ENCODE measurements around the gene UTP4.
"Not testable (repeated sequence)": the region's sequence is repeated elsewhere in the genome, so short reads cannot be mapped to it uniquely, and the experiment has no call there.

The UTP4 gene

GRCh38 chr16:69131839-69132423, 518 bp upstream of the UTP4 start:
- peak; percentile 32 to 52 for ATAC-seq

GRCh38 chr16:69133373-69133954, 1.0 kb downstream of the UTP4 start:
- peak in 1 of 2 donors; percentile 13 for ATAC-seq

GRCh38 chr16:69138608-69139007, 6.2 kb downstream of the UTP4 start:
- no peak for ATAC-seq

- ATAC-seq, result not testable (repeated sequence)
These were observed 7.0 kb downstream of the UTP4 start for GRCh38 chr16:69139464-69139863.

GRCh38 chr16:69141014-69141413, 8.6 kb downstream of the UTP4 start:
- no peak for ATAC-seq

GRCh38 chr16:69141936-69142335, 9.5 kb downstream of the UTP4 start:
- no peak for ATAC-seq

GRCh38 chr16:69143116-69143515, 10.7 kb downstream of the UTP4 start:
- ATAC-seq, result no peak

GRCh38 chr16:69145658-69146057, 13.2 kb downstream of the UTP4 start:
- no peak for ATAC-seq

- ATAC-seq, result not testable (repeated sequence)
These were observed 17.2 kb downstream of the UTP4 start for GRCh38 chr16:69149621-69150020.

GRCh38 chr16:69150146-69150865, 17.9 kb downstream of the UTP4 start:
- ATAC-seq, result peak; percentile 55 to 74

- ATAC-seq, result no peak
These were observed 24.7 kb downstream of the UTP4 start for GRCh38 chr16:69157196-69157595.

- no peak for ATAC-seq
These were observed 27.7 kb downstream of the UTP4 start for GRCh38 chr16:69160192-69160591.

- no peak for ATAC-seq
These were observed 33.1 kb downstream of the UTP4 start for GRCh38 chr16:69165584-69165983.

GRCh38 chr16:69166221-69166833, 33.9 kb downstream of the UTP4 start:
- ATAC-seq, result peak; percentile 95

- no peak for ATAC-seq
These were observed 34.8 kb downstream of the UTP4 start for GRCh38 chr16:69166946-69167930.

- ATAC-seq, result no peak
These were observed 36.6 kb downstream of the UTP4 start for GRCh38 chr16:69169051-69169450.

GRCh38 chr16:69169607-69170352, 37.3 kb downstream of the UTP4 start:
- no peak for ATAC-seq

GRCh38 chr16:69171325-69172084, 39.1 kb downstream of the UTP4 start:
- no peak for ATAC-seq

- no peak for ATAC-seq
These were observed 43.8 kb downstream of the UTP4 start for GRCh38 chr16:69176033-69176800.

Data from activated CD4-positive, CD25-positive, alpha-beta regulatory T cell treated with anti-CD3 and anti-CD28 coated beads, Interleukin-2, amount 50 U/mL, for 24 hours (primary cell).